ENCODE results near the gene DNAAF1. TPM values are rescaled to one million over a fixed set of nuclear protein-coding genes. Genes with fewer than 3 reads are reported as not detected.
A peak's percentile ranks its signal among the peaks of the same experiment; 100 is the strongest.

DNAAF1 gene
- 0.01 TPM in 1 of 3 replicates, not detected in the others for polyA plus RNA-seq
- polyA plus RNA-seq (2011; ENCODE audit: low read depth): not detected
- polyA plus RNA-seq (2011; cell fraction: cytosol; rRNA removed): not detected in 2 replicates
- 0.05 and 0.15 TPM in 2 replicates for polyA plus RNA-seq (2011; cell fraction: nucleus; rRNA removed)
- polyA plus RNA-seq (2012; ENCODE audit: low replicate concordance): 0.03 and 1.4 TPM in 2 replicates
- not detected in 3 replicates for polyA minus RNA-seq
- polyA minus RNA-seq (2011; cell fraction: cytosol; rRNA and poly(A)+ RNA removed): not detected
- not detected in 2 replicates for polyA minus RNA-seq (2011; cell fraction: nucleus; rRNA and poly(A)+ RNA removed)

- Histone ChIP-seq H3K9ac (ENCODE audit: control insufficient read depth, extremely low read depth, insufficient read depth, low read length) (peak within 1 kb of the TSS; percentile 79), H3K79me2 (ENCODE audit: control insufficient read depth, insufficient read depth, low read length) (no peaks in the 10 kb centered on the region), H3K27ac (ENCODE audit: control insufficient read depth, insufficient read depth, low read length) (no peak within 1 kb of the TSS), H3K9me1 (ENCODE audit: control insufficient read depth, extremely low read depth, insufficient read depth, low read length) (no peaks in the 10 kb centered on the region), H2AFZ (ENCODE audit: control insufficient read depth, low read length) (peak within 1 kb of the TSS; percentile 90), H4K20me1 (ENCODE audit: control insufficient read depth, extremely low read depth, insufficient read depth, low read length) (no peaks in the 10 kb centered on the region), H3K4me3 (ENCODE audit: control insufficient read depth in 2 of 3, extremely low read depth in 1 of 3, insufficient read depth in 2 of 3, low read depth in 1 of 3, low read length in 3 of 3) (peak within 1 kb of the TSS; percentile 75 to 95 (median 90)), H3K4me2 (ENCODE audit: control insufficient read depth, extremely low read depth, insufficient read depth, low read depth, low read length) (peak within 1 kb of the TSS; percentile 98), H3K36me3 (ENCODE audit: control insufficient read depth in 2 of 2, extremely low read depth in 1 of 2, insufficient read depth in 2 of 2, low read length in 2 of 2) (no peaks in the 10 kb centered on the region), H3K9me3 (ENCODE audit: control insufficient read depth, low read depth, low read length) (no peaks in the 10 kb centered on the region), H3K27me3 (ENCODE audit: control insufficient read depth, extremely low read depth, insufficient read depth, low read length) (no peaks in the 10 kb centered on the region), H3K4me1 (ENCODE audit: control insufficient read depth, extremely low read depth, insufficient read depth, low read length) (peaks cover 2% of the 10 kb centered on the region)
- no peak for FAIRE-seq
- DNase-seq (ENCODE audit: low read depth, low spot score): peak; percentile 30
- dilution Hi-C loops (cut with MboI; ENCODE audit: extremely low pct_ligation_motif_present, low sequenced_read_pairs): no loop called here
- TF ChIP-seq EZH2 (IDR thresholded peaks at IDR 0.05; ENCODE audit: low read length): no peak
- TF ChIP-seq, protein P1, sequence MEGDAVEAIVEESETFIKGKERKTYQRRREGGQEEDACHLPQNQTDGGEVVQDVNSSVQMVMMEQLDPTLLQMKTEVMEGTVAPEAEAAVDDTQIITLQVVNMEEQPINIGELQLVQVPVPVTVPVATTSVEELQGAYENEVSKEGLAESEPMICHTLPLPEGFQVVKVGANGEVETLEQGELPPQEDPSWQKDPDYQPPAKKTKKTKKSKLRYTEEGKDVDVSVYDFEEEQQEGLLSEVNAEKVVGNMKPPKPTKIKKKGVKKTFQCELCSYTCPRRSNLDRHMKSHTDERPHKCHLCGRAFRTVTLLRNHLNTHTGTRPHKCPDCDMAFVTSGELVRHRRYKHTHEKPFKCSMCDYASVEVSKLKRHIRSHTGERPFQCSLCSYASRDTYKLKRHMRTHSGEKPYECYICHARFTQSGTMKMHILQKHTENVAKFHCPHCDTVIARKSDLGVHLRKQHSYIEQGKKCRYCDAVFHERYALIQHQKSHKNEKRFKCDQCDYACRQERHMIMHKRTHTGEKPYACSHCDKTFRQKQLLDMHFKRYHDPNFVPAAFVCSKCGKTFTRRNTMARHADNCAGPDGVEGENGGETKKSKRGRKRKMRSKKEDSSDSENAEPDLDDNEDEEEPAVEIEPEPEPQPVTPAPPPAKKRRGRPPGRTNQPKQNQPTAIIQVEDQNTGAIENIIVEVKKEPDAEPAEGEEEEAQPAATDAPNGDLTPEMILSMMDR (optimal IDR thresholded peaks at IDR 0.05 in 1 of 3, IDR thresholded peaks at IDR 0.05 in 1 of 3, conservative IDR thresholded peaks at IDR 0.05 in 1 of 3; ENCODE audit: extremely low read depth in 1 of 3, insufficient read depth in 2 of 3, low read length in 3 of 3): peak in 1 of 3 experiments; percentile 30
These were observed at the start of gene DNAAF1, which contains the start of gene HSDL1 for GRCh38 chr16:84144859-84145639. Gene DNAAF1, plus strand, starts transcription at chr16:84145308. Its CDS starts 133 bp downstream, at chr16:84145441. Gene HSDL1, minus strand, starts transcription at chr16:84145177. Its CDS starts 13,856 bp downstream, at chr16:84131321.

DNA sequence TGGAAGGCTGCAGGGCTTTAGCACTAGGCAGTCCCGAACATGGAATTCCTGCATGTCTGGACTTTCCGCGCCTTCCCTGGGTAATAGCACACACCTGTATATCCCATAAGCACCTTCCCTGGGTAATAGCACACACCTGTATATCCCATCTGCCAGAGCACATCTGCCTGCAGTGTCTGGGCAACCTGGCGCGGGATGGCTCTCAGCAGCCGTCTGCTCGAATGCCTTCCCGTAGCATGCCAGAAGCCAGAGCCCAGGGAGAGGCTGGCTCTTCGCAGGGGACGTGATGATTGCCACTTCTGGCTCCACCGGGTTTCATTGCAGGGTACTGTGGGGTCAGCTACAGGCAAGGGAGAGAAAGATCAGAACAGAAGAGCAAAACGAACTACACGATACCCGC, 49.6 kb upstream of the DNAAF1 start:
- dilution Hi-C loops (cut with MboI; ENCODE audit: extremely low pct_ligation_motif_present, low sequenced_read_pairs): no loop called here
- Histone ChIP-seq H3K4me2 (ENCODE audit: control insufficient read depth, extremely low read depth, insufficient read depth, low read depth, low read length) (no peak overlapping the region), H4K20me1 (ENCODE audit: control insufficient read depth, extremely low read depth, insufficient read depth, low read length) (no peaks in the 10 kb centered on the region), H3K4me1 (ENCODE audit: control insufficient read depth, extremely low read depth, insufficient read depth, low read length) (peaks cover 8% of the 10 kb centered on the region), H3K9me1 (ENCODE audit: control insufficient read depth, extremely low read depth, insufficient read depth, low read length) (no peaks in the 10 kb centered on the region), H2AFZ (ENCODE audit: control insufficient read depth, low read length) (no peak overlapping the region), H3K36me3 (ENCODE audit: control insufficient read depth in 2 of 2, extremely low read depth in 1 of 2, insufficient read depth in 2 of 2, low read length in 2 of 2) (peaks cover 18 to 24% of the 10 kb centered on the region in 2 experiments), H3K79me2 (ENCODE audit: control insufficient read depth, insufficient read depth, low read length) (peaks cover 3% of the 10 kb centered on the region), H3K9me3 (ENCODE audit: control insufficient read depth, low read depth, low read length) (no peaks in the 10 kb centered on the region), H3K27ac (ENCODE audit: control insufficient read depth, insufficient read depth, low read length) (no peak overlapping the region), H3K4me3 (ENCODE audit: control insufficient read depth in 2 of 3, extremely low read depth in 1 of 3, insufficient read depth in 2 of 3, low read depth in 1 of 3, low read length in 3 of 3) (no peak overlapping the region), H3K27me3 (ENCODE audit: control insufficient read depth, extremely low read depth, insufficient read depth, low read length) (no peaks in the 10 kb centered on the region), H3K9ac (ENCODE audit: control insufficient read depth, extremely low read depth, insufficient read depth, low read length) (no peak overlapping the region)
- FAIRE-seq (no peak), DNase-seq (ENCODE audit: low read depth, low spot score) (no peak)
- TF ChIP-seq EZH2 (IDR thresholded peaks at IDR 0.05; ENCODE audit: low read length): no peak
- TF ChIP-seq, protein P1 (optimal IDR thresholded peaks at IDR 0.05 in 1 of 3, IDR thresholded peaks at IDR 0.05 in 1 of 3, conservative IDR thresholded peaks at IDR 0.05 in 1 of 3; ENCODE audit: extremely low read depth in 1 of 3, insufficient read depth in 2 of 3, low read length in 3 of 3): no peak

Measured in keratinocyte (primary cell).